ENCODE data around the gene GBF1. TPM values are rescaled to one million over a fixed set of nuclear protein-coding genes. Genes with fewer than 3 reads are reported as not detected.
A peak's percentile ranks its signal among the peaks of the same experiment; 100 is the strongest.

The GBF1 gene
- total RNA-seq, 1 experiment from 2014 or later: 69.8 TPM

- H3K27me3 ChIP-seq (replicated peaks; ENCODE audit: control insufficient read depth, insufficient read depth, low read length): no peaks in the 10 kb centered on the region
- H3K4me1 ChIP-seq: peaks cover 9% of the 10 kb centered on the region; the same call in 1 of the 2 replicates
- H3K4me3 ChIP-seq (ENCODE audit: low read depth, low read length): peak overlapping the region; percentile 83
- Mint-ChIP-seq H3K36me3 (ENCODE audit: insufficient read depth, unreplicated experiment) (peaks cover 33% of the 10 kb centered on the region), H3K4me1 (ENCODE audit: low read depth, unreplicated experiment) (peaks cover 7% of the 10 kb centered on the region), H3K27ac (ENCODE audit: unreplicated experiment) (peak overlapping the region; percentile 68), H3K9me3 (ENCODE audit: unreplicated experiment) (no peaks in the 10 kb centered on the region), H3K27me3 (ENCODE audit: insufficient read depth, unreplicated experiment) (no peaks in the 10 kb centered on the region), H3K4me3 (ENCODE audit: unreplicated experiment) (peak overlapping the region; percentile 99)
- DNase-seq: peak; percentile 77 to 88
- ChIA-PET CTCF (interaction anchor here (1.0 to 5.3 kb wide), 6 partner anchors 13 to 34 kb away, joined by 3 to 37 read pairs (median 4); partner anchors contain the start of genes CUEDC2 and NFKB2), POLR2A (interaction anchor here (1.4 kb wide), 1 partner anchor 13 kb away, joined by 6 read pairs; the partner anchor contains the start of gene CUEDC2)
- intact Hi-C loops (cut with micrococcal nuclease; ENCODE audit: unreplicated experiment): loop anchor here (2.0 to 5.0 kb wide), 2 partner anchors 41 to 163 kb away; no protein-coding TSS in a partner anchor
- H3K9me3 ChIP-seq: no peaks in the 10 kb centered on the region
- H3K36me3 ChIP-seq (ENCODE audit: control insufficient read depth, insufficient read depth, low read length): 0 out of 2 replicates have a peak, but pooled peaks cover 1% of the 10 kb centered on the region
- no TSS peak for BruUV-seq (replicated peaks)
- no peak for TF ChIP-seq CTCF (IDR thresholded peaks at IDR 0.05; ENCODE audit: insufficient read depth in 1 of 2, low read depth in 1 of 2, low read length in 1 of 2, severe bottlenecking in 1 of 2, unreplicated experiment in 1 of 2)
Measured at GRCh38 chr10:102419269-102420180, 174.2 kb downstream of the GBF1 start.

- Histone ChIP-seq H3K4me1 (peaks cover 9% of the 10 kb centered on the region; the same call in 1 of the 2 replicates), H3K36me3 (ENCODE audit: control insufficient read depth, insufficient read depth, low read length) (0 out of 2 replicates have a peak, but pooled peaks cover 1% of the 10 kb centered on the region), H3K4me3 (ENCODE audit: low read depth, low read length) (peak overlapping the region; percentile 83), H3K27me3 (replicated peaks; ENCODE audit: control insufficient read depth, insufficient read depth, low read length) (no peaks in the 10 kb centered on the region), H3K9me3 (no peaks in the 10 kb centered on the region)
- peaks cover 7% of the 10 kb centered on the region for H3K4me1 Mint-ChIP-seq (ENCODE audit: low read depth, unreplicated experiment)
- POLR2A ChIA-PET: interaction anchor here (1.4 kb wide), 1 partner anchor 12 kb away, joined by 6 read pairs; the partner anchor contains the start of gene CUEDC2
- peak overlapping the region; percentile 99 for H3K4me3 Mint-ChIP-seq (ENCODE audit: unreplicated experiment)
- CTCF ChIA-PET: interaction anchor here (1.0 to 5.3 kb wide), 7 partner anchors 12 to 251 kb away, joined by 3 to 37 read pairs (median 4); partner anchors contain the start of genes CUEDC2 and NFKB2
- peaks cover 33% of the 10 kb centered on the region for H3K36me3 Mint-ChIP-seq (ENCODE audit: insufficient read depth, unreplicated experiment)
- DNase-seq: no peak
- peak overlapping the region; percentile 97 for H3K27ac Mint-ChIP-seq (ENCODE audit: unreplicated experiment)
- no peaks in the 10 kb centered on the region for H3K27me3 Mint-ChIP-seq (ENCODE audit: insufficient read depth, unreplicated experiment)
- intact Hi-C loops (cut with micrococcal nuclease; ENCODE audit: unreplicated experiment): loop anchor here (2.0 to 5.0 kb wide), 2 partner anchors 41 to 162 kb away; no protein-coding TSS in a partner anchor
- TSS peak; percentile 26 for BruUV-seq (replicated peaks)
- no peaks in the 10 kb centered on the region for H3K9me3 Mint-ChIP-seq (ENCODE audit: unreplicated experiment)
- no peak for TF ChIP-seq CTCF (IDR thresholded peaks at IDR 0.05; ENCODE audit: insufficient read depth in 1 of 2, low read depth in 1 of 2, low read length in 1 of 2, severe bottlenecking in 1 of 2, unreplicated experiment in 1 of 2)
Measured at GRCh38 chr10:102420181-102420713, 174.9 kb downstream of the GBF1 start.
